Measurements from ENCODE around the gene TBCC. TPM values are rescaled to one million over a fixed set of nuclear protein-coding genes. Genes with fewer than 3 reads are reported as not detected.
A peak's percentile ranks its signal among the peaks of the same experiment; 100 is the strongest.

Gene TBCC
- total and polyA plus RNA-seq, 10 of the 15 experiments (the other 5 are each of a cell fraction or from before 2014, with no cell fraction given): 2.5 to 41.9 (median 20.3) TPM

DNA sequence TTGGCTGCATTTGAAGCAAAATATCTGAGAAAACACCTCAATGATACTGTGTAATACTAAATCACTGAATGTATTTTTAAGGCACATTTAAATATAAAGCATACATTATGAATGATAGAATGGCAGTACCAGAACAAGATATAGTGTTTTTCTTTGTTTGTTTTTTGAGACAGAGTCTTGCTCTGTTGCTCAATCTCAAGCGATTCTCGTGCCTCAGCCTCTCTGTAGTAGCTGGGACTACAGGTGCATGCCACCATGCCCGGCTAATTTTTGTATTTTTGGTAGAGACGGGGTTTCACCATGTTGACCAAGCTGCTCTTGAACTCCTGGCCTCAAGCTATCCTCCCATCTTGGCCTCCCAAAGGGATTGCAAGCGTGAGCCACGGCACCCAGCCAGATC, 33.6 kb upstream of the TBCC start:
- ChIA-PET CTCF (interaction anchor here (1.0 to 2.0 kb wide), 3 partner anchors 11 to 53 kb away, joined by 4 to 5 read pairs (median 5); no protein-coding TSS in a partner anchor), POLR2A (interaction anchor here (1.5 to 7.4 kb wide), 2 partner anchors 10 to 32 kb away, joined by 4 to 82 read pairs; partner anchors contain the start of gene TBCC), SMC1A (ENCODE audit: uncharacterized antibody, unreplicated experiment) (no interaction called here), RAD21 (ENCODE audit: unreplicated experiment) (interaction anchor here (1.0 to 17.0 kb wide), 2 partner anchors 8 to 32 kb away, joined by 3 to 227 read pairs; partner anchors contain the start of gene TBCC)
- H3K79me2 ChIP-seq (ENCODE audit: control insufficient read depth, insufficient read depth, low read length): peaks cover 55% of the 10 kb centered on the region
- H3K4me1 ChIP-seq (ENCODE audit: control insufficient read depth, insufficient read depth, low read length): peaks cover 51% of the 10 kb centered on the region
- H2AFZ ChIP-seq (ENCODE audit: control insufficient read depth, low read depth, low read length): no peak overlapping the region; the same call in 1 of the 2 replicates
- DNase-seq (ENCODE audit: low read depth, low spot score) (no peak), FAIRE-seq (no peak), ATAC-seq (no peak)
- no peaks in the 10 kb centered on the region for H4K20me1 ChIP-seq (ENCODE audit: control insufficient read depth, insufficient read depth)
- H3K9me3 ChIP-seq (replicated peaks; ENCODE audit: control insufficient read depth, insufficient read depth, low read length): no peaks in the 10 kb centered on the region
- no peaks in the 10 kb centered on the region for H3K27me3 ChIP-seq (replicated peaks in 1 of 2; ENCODE audit: control insufficient read depth in 2 of 2, insufficient read depth in 2 of 2, low read length in 1 of 2)
- H3K9ac ChIP-seq (ENCODE audit: control insufficient read depth, insufficient read depth, low read length): no peak overlapping the region; the same call in 1 of the 2 replicates
- WGBS (ENCODE audit: insufficient coverage, insufficient replicate concordance, low lambda C conversion rate, missing lambda C conversion rate): 57% methylated on average over 6 of the region's 6 CpGs
- peak overlapping the region; percentile 51 for H3K27ac ChIP-seq (ENCODE audit: control insufficient read depth, insufficient read depth)
- H3K36me3 ChIP-seq (ENCODE audit: control insufficient read depth in 2 of 2, insufficient read depth in 2 of 2, low read length in 1 of 2): no peaks in the 10 kb centered on the region
- H3K4me3 ChIP-seq: no peak overlapping the region
- intact Hi-C loops (cut with micrococcal nuclease; ENCODE audit: unreplicated experiment): loop anchor here (10.0 kb wide), 1 partner anchor 605 kb away; no protein-coding TSS in a partner anchor
- in situ Hi-C loops (cut with MboI): no loop called here
- TF ChIP-seq RUNX3 (IDR thresholded peaks at IDR 0.05; ENCODE audit: low read length) (no peak), ZNF384 (IDR thresholded peaks at IDR 0.05; ENCODE audit: borderline replicate concordance, low read depth, low read length) (no peak), MTA2 (IDR thresholded peaks at IDR 0.05; ENCODE audit: low read depth) (no peak), IKZF2 (IDR thresholded peaks at IDR 0.05) (no peak), KDM1A (IDR thresholded peaks at IDR 0.05; ENCODE audit: borderline replicate concordance) (no peak), SPI1 (IDR thresholded peaks at IDR 0.05; ENCODE audit: borderline replicate concordance, insufficient read depth, low read depth, low read length) (no peak)
- TF ChIP-seq, protein P1, sequence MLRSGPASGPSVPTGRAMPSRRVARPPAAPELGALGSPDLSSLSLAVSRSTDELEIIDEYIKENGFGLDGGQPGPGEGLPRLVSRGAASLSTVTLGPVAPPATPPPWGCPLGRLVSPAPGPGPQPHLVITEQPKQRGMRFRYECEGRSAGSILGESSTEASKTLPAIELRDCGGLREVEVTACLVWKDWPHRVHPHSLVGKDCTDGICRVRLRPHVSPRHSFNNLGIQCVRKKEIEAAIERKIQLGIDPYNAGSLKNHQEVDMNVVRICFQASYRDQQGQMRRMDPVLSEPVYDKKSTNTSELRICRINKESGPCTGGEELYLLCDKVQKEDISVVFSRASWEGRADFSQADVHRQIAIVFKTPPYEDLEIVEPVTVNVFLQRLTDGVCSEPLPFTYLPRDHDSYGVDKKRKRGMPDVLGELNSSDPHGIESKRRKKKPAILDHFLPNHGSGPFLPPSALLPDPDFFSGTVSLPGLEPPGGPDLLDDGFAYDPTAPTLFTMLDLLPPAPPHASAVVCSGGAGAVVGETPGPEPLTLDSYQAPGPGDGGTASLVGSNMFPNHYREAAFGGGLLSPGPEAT (IDR thresholded peaks at IDR 0.05; ENCODE audit: low read depth): no peak
- TF ChIP-seq, protein P2, sequence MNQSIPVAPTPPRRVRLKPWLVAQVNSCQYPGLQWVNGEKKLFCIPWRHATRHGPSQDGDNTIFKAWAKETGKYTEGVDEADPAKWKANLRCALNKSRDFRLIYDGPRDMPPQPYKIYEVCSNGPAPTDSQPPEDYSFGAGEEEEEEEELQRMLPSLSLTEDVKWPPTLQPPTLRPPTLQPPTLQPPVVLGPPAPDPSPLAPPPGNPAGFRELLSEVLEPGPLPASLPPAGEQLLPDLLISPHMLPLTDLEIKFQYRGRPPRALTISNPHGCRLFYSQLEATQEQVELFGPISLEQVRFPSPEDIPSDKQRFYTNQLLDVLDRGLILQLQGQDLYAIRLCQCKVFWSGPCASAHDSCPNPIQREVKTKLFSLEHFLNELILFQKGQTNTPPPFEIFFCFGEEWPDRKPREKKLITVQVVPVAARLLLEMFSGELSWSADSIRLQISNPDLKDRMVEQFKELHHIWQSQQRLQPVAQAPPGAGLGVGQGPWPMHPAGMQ (IDR thresholded peaks at IDR 0.05; ENCODE audit: borderline replicate concordance): no peak
- TF ChIP-seq, protein P3, sequence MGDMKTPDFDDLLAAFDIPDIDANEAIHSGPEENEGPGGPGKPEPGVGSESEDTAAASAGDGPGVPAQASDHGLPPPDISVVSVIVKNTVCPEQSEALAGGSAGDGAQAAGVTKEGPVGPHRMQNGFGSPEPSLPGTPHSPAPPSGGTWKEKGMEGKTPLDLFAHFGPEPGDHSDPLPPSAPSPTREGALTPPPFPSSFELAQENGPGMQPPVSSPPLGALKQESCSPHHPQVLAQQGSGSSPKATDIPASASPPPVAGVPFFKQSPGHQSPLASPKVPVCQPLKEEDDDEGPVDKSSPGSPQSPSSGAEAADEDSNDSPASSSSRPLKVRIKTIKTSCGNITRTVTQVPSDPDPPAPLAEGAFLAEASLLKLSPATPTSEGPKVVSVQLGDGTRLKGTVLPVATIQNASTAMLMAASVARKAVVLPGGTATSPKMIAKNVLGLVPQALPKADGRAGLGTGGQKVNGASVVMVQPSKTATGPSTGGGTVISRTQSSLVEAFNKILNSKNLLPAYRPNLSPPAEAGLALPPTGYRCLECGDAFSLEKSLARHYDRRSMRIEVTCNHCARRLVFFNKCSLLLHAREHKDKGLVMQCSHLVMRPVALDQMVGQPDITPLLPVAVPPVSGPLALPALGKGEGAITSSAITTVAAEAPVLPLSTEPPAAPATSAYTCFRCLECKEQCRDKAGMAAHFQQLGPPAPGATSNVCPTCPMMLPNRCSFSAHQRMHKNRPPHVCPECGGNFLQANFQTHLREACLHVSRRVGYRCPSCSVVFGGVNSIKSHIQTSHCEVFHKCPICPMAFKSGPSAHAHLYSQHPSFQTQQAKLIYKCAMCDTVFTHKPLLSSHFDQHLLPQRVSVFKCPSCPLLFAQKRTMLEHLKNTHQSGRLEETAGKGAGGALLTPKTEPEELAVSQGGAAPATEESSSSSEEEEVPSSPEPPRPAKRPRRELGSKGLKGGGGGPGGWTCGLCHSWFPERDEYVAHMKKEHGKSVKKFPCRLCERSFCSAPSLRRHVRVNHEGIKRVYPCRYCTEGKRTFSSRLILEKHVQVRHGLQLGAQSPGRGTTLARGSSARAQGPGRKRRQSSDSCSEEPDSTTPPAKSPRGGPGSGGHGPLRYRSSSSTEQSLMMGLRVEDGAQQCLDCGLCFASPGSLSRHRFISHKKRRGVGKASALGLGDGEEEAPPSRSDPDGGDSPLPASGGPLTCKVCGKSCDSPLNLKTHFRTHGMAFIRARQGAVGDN (IDR thresholded peaks at IDR 0.05): no peak
- peak overlapping the region; percentile 45; the same call in 1 of the 2 replicates for H3K4me2 ChIP-seq (ENCODE audit: control insufficient read depth, insufficient read depth)
- no TSS peak for BruUV-seq (replicated peaks)
